ENCODE measurements around the gene BCL11A. TPM values are rescaled to one million over a fixed set of nuclear protein-coding genes. Genes with fewer than 3 reads are reported as not detected.

The BCL11A gene
- total RNA-seq, 1 experiment from 2014 or later = 91.4 TPM

DNA sequence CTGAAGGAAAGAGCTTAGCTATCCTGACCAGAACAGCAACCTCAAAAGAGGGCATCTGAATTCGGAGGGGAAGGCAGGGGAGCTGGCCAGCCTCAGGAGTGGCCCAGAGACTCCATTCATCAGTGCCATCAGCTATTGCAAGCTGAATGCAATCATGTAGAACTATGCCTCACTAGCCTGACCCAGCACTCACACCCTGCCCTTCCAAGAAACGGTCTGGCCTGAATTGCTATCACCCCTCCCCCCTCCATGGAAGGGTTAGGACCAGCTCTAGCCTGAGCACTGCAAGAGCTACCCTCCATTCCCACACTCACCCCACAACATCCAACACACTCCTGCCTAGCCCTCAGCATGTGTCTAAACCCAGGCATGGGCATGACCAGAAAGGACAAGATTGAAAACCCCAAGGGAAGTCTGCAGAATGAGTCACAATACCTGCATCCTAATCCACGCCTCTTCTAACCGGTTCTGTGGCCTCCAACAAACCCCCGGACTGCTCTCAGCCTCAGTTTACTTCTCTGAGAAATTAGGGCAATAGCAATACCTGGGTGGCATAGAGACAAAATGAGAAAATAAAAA, 120.3 kb downstream of the BCL11A start:
- no peak overlapping the region for H3K9ac ChIP-seq (ENCODE audit: extremely low read depth, insufficient read length, low read length)
- H2BK15ac ChIP-seq (ENCODE audit: low read depth, low read length) = no peak overlapping the region
- no peak overlapping the region for H3K14ac ChIP-seq (ENCODE audit: insufficient read depth, low read length)
- H3K9me3 ChIP-seq (ENCODE audit: control insufficient read depth, low read depth, low read length) = no peaks in the 10 kb centered on the region
- no peaks in the 10 kb centered on the region for H3K79me2 ChIP-seq (ENCODE audit: insufficient read depth, low read length)
- H3K56ac ChIP-seq (ENCODE audit: insufficient read length, low read depth, low read length) = no peak overlapping the region
- Mint-ChIP-seq H3K36me3 (ENCODE audit: insufficient read depth in 1 of 3, low read depth in 3 of 3) (no peaks in the 10 kb centered on the region), H3K27me3 (ENCODE audit: low read depth) (no peaks in the 10 kb centered on the region; the same call in 1 of the 2 replicates), H3K4me3 (no peak overlapping the region), H3K9me3 (no peaks in the 10 kb centered on the region), H3K27ac (no peak overlapping the region), H3K4me1 (peaks cover 32 to 39% of the 10 kb centered on the region in 2 experiments)
- DNase-seq = no peak
- no peaks in the 10 kb centered on the region for H3K23me2 ChIP-seq (ENCODE audit: insufficient read length, low read depth, low read length, poor library complexity, severe bottlenecking)
- H2AFZ ChIP-seq (ENCODE audit: low read length) = no peak overlapping the region
- no peak overlapping the region for H2BK5ac ChIP-seq (ENCODE audit: insufficient read length, low read length)
- no peak overlapping the region for H3K4me2 ChIP-seq (ENCODE audit: insufficient read depth, insufficient read length, low read length)
- H2BK12ac ChIP-seq (ENCODE audit: insufficient read length, low read depth, low read length) = no peak overlapping the region
- H3K4ac ChIP-seq (ENCODE audit: low read depth, low read length) = no peak overlapping the region
- TF ChIP-seq, protein P1, sequence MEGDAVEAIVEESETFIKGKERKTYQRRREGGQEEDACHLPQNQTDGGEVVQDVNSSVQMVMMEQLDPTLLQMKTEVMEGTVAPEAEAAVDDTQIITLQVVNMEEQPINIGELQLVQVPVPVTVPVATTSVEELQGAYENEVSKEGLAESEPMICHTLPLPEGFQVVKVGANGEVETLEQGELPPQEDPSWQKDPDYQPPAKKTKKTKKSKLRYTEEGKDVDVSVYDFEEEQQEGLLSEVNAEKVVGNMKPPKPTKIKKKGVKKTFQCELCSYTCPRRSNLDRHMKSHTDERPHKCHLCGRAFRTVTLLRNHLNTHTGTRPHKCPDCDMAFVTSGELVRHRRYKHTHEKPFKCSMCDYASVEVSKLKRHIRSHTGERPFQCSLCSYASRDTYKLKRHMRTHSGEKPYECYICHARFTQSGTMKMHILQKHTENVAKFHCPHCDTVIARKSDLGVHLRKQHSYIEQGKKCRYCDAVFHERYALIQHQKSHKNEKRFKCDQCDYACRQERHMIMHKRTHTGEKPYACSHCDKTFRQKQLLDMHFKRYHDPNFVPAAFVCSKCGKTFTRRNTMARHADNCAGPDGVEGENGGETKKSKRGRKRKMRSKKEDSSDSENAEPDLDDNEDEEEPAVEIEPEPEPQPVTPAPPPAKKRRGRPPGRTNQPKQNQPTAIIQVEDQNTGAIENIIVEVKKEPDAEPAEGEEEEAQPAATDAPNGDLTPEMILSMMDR (conservative IDR thresholded peaks at IDR 0.05) = no peak
- H4K8ac ChIP-seq (replicated peaks; ENCODE audit: insufficient read length, low read depth, low read length) = no peak overlapping the region
- H3K18ac ChIP-seq (ENCODE audit: insufficient read length, low read depth, low read length) = no peak overlapping the region
- H4K5ac ChIP-seq (ENCODE audit: insufficient read length, low read depth, low read length) = no peak overlapping the region
- peaks cover 8% of the 10 kb centered on the region; the same call in 1 of the 2 replicates for H3K4me1 ChIP-seq (ENCODE audit: insufficient read depth, low read length)
- H2BK120ac ChIP-seq (ENCODE audit: low read depth, low read length, poor library complexity, severe bottlenecking) = no peak overlapping the region
- no CpG with 5 or more reads among the region's 5 CpGs for whole genome bisulfite sequencing (ENCODE audit: extremely low coverage, insufficient read length, low lambda C conversion rate)
- no peaks in the 10 kb centered on the region for H4K20me1 ChIP-seq (ENCODE audit: control insufficient read depth, insufficient read depth, insufficient read length)
- no peaks in the 10 kb centered on the region for H3K79me1 ChIP-seq (ENCODE audit: insufficient read depth, low read depth, low read length, poor library complexity, severe bottlenecking)
- H3K27me3 ChIP-seq (ENCODE audit: insufficient read depth, low read length) = no peaks in the 10 kb centered on the region
- H4K91ac ChIP-seq (ENCODE audit: insufficient read length, low read depth, low read length) = no peak overlapping the region
- no peak overlapping the region for H2AK5ac ChIP-seq (ENCODE audit: insufficient read length, low read length)
- no peak overlapping the region for H2BK20ac ChIP-seq (ENCODE audit: low read depth, low read length, poor library complexity, severe bottlenecking)
- no peak overlapping the region for H3T11ph ChIP-seq (ENCODE audit: low read length)
- no peak overlapping the region for H3K27ac ChIP-seq (ENCODE audit: insufficient read length, low read depth, low read length)
- no peak overlapping the region for H3K23ac ChIP-seq (ENCODE audit: insufficient read length, low read depth, low read length)
